Nephron progenitor cell (in vitro differentiated cells): ENCODE data around the gene AUP1.
"Not testable (repeated sequence)": the region's sequence is repeated elsewhere in the genome, so short reads cannot be mapped to it uniquely, and the experiment has no call there.

Experiments used
- DNase-seq: peaks from one replicate; pipeline ENCODE4 v3.0.0; 2021
- H3K27ac Mint-ChIP-seq: 2 replicates; pipeline ENCODE4 v1.8.0; 2021; ENCODE audit warnings: mild to moderate bottlenecking, moderate library complexity, mixed read lengths
- H3K27me3 Mint-ChIP-seq: 2 replicates; pipeline ENCODE4 v1.8.0; 2021; ENCODE audit warnings: mild to moderate bottlenecking, low read depth, mixed read lengths; ENCODE audit not compliant: poor library complexity
- H3K36me3 Mint-ChIP-seq: 2 replicates; pipeline ENCODE4 v1.8.0; 2021; ENCODE audit warnings: low read depth, mixed read lengths
- H3K4me1 Mint-ChIP-seq: 2 replicates; pipeline ENCODE4 v1.8.0; 2021; ENCODE audit warnings: mixed read lengths
- H3K4me3 Mint-ChIP-seq: 2 replicates; pipeline ENCODE4 v1.8.0; 2021; ENCODE audit warnings: mild to moderate bottlenecking, moderate library complexity, mixed read lengths
- H3K9me3 Mint-ChIP-seq: 2 replicates; pipeline ENCODE4 v1.8.0; 2021; ENCODE audit warnings: mild to moderate bottlenecking, moderate library complexity, mixed read lengths
- TF ChIP-seq, protein P1 (sequence below): fragments of 200-600 bp; sonication (generic); IDR thresholded peaks from 2 replicates; pipeline ENCODE4 v1.5.0; 2021; ENCODE audit warnings: antibody characterized with exemption

Gene AUP1

DNA sequence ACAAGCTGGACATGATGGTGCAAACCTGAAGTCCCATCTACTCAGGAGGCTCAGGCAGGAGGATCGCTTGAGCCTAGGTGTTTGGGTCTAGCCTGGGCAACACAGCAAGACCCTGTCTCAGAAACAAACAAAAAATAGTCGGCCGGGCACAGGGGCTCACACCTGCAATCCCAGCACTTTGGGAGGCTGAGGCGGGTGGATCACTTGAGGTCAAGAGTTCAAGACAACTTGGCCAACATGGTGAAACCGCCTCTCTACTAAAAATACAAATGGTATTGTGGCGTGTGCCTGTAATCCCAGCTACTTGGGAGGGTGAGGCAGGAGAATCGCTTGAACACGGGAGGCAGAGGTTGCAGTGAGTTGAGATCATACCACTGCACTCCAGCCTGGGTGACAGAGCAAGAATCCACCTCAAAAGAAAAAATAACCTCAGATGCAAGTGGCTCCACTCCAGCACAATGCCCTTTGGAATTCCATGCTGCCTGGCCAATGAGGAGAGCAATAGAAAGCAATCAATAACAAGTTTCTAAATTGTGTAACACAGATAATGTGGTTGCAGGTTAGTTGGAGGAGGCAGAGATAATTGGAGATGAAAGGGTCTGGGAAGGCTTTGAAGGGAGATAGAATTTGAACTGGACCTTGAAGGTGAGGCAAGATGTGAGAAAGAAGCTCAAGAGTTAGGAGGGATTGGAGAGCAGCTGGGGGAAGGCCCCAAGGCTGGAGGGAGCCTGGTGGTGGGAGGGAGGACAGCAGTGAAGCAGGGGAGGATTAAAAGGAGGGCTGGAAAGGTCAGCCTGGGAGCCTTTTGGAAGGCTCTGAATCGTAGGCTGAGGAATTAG is 40.6 kb downstream of the AUP1 start:
- DNase-seq: no peak
- H3K27ac Mint-ChIP-seq: no peak overlapping the region
- peaks cover 54% of the 10 kb centered on the region for H3K36me3 Mint-ChIP-seq
- H3K4me3 Mint-ChIP-seq: no peak overlapping the region
- no peaks in the 10 kb centered on the region for H3K4me1 Mint-ChIP-seq
- no peaks in the 10 kb centered on the region for H3K9me3 Mint-ChIP-seq
- TF ChIP-seq, protein P1, sequence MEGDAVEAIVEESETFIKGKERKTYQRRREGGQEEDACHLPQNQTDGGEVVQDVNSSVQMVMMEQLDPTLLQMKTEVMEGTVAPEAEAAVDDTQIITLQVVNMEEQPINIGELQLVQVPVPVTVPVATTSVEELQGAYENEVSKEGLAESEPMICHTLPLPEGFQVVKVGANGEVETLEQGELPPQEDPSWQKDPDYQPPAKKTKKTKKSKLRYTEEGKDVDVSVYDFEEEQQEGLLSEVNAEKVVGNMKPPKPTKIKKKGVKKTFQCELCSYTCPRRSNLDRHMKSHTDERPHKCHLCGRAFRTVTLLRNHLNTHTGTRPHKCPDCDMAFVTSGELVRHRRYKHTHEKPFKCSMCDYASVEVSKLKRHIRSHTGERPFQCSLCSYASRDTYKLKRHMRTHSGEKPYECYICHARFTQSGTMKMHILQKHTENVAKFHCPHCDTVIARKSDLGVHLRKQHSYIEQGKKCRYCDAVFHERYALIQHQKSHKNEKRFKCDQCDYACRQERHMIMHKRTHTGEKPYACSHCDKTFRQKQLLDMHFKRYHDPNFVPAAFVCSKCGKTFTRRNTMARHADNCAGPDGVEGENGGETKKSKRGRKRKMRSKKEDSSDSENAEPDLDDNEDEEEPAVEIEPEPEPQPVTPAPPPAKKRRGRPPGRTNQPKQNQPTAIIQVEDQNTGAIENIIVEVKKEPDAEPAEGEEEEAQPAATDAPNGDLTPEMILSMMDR: no peak
- no peaks in the 10 kb centered on the region for H3K27me3 Mint-ChIP-seq

DNA sequence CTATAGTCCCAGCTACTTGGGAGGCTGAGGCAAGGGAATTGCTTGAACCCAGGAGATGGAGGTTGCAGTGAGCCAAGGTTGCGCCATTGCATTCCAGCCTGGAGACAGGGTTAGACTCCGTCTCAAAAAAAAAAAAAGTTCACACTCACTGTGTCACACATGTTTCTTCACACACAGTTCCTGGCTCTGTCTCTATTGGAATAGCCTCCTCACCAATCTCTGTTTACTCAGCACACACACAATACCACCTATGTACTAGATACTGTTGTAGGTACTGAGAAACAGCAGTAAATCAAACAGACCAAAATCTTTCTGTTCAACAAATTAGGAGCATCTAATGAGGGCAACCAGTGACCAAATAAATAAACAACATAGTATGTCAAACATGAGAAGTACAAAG is 43.4 kb downstream of the AUP1 start:
- H3K36me3 Mint-ChIP-seq: peaks cover 35% of the 10 kb centered on the region
- no peak overlapping the region for H3K27ac Mint-ChIP-seq
- TF ChIP-seq, protein P1: no peak
- H3K9me3 Mint-ChIP-seq: no peaks in the 10 kb centered on the region
- no peak overlapping the region for H3K4me3 Mint-ChIP-seq
- peaks cover 2% of the 10 kb centered on the region for H3K27me3 Mint-ChIP-seq
- peaks cover 16% of the 10 kb centered on the region for H3K4me1 Mint-ChIP-seq
- no peak for DNase-seq

DNA sequence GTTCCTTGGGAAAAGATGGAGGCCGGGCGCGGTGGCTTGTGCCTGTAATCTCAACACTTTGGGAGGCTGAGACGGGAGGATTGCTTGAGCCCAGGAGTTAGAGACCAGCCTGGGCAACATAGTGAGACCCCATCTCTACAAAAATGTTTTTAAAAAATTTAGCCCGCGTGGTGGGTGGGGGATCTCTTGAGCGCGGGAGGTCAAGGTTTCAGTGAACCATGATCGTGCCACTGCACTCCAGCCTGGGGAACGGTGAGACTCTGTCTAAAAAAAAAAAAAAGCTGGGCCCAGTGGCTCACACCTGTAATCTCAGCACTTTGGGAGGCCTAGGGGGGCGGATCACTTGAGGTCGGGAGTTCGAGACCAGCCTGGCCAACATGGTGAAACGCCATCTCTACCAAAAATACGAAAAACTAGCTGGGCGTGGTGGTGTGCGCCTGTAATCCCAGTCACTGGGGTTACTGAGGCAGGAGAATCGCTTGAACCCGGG is 45.8 kb downstream of the AUP1 start:
- H3K9me3 Mint-ChIP-seq, DNase-seq, H3K27me3 Mint-ChIP-seq: not testable (repeated sequence)
- Mint-ChIP-seq H3K27ac (peak overlapping the region; percentile 68), H3K4me1 (peaks cover 34% of the 10 kb centered on the region), H3K36me3 (peaks cover 32% of the 10 kb centered on the region), H3K4me3 (peak overlapping the region; percentile 94)

DNA sequence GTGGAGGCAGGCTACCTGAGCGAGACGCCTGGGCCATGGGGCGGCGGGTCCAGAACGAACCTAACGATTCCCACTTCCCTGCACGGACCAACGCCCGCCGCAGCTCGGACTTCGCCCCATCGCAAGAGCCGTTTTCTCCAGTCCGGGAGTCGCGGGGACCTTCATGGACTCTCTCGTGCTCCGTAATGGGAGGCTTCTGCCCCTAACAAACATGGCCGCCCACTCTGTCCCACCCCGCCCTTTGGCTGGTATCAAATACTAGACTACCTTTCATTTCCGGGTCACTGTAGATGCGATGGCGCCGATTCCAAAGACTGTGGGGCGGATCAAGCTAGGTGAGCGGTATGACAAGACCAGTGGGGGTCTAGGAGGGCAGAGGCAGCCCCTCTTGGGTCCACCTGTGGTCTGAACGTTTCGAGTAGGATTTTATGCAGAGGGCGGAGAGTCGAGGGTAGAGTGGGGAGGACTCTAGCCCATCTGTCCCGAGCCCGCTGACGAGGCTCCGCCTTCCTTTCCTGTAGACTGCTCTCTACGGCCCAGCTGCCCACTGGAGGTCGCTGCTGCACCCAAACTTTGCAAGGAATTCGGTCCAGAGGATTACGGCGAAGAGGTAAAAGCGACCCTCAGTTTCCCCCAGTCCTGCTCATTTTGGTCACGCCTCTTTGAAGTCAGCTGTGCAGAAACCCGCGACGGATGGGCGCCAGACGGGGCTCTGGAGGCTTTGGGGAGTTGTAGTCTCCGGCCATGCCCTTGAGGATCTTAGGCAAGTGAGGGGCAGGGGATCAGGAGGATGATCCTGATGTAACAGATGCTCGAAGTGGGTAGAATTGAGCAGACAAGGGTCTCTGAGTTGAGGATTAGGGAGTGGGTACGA is 46.5 kb downstream of the AUP1 start, which contains the start of the genes CCDC142 and TTC31:
Gene CCDC142, minus strand, starts transcription at position 198 of the 874 bp plus-strand sequence. Its CDS starts 161 bp downstream, at position 37.
Gene TTC31, plus strand, starts transcription at position 281 of the 874 bp plus-strand sequence. Its CDS starts 15 bp downstream, at position 296.
- Mint-ChIP-seq H3K4me1 (peaks cover 34% of the 10 kb centered on the region), H3K4me3 (peak within 1 kb of the TSS; percentile 94), H3K27me3 (peaks cover 2% of the 10 kb centered on the region), H3K9me3 (no peaks in the 10 kb centered on the region), H3K36me3 (peaks cover 32% of the 10 kb centered on the region), H3K27ac (peak within 1 kb of the TSS; percentile 91)
- peak; percentile 92 for DNase-seq
- TF ChIP-seq, protein P1: peak; percentile 67

DNA sequence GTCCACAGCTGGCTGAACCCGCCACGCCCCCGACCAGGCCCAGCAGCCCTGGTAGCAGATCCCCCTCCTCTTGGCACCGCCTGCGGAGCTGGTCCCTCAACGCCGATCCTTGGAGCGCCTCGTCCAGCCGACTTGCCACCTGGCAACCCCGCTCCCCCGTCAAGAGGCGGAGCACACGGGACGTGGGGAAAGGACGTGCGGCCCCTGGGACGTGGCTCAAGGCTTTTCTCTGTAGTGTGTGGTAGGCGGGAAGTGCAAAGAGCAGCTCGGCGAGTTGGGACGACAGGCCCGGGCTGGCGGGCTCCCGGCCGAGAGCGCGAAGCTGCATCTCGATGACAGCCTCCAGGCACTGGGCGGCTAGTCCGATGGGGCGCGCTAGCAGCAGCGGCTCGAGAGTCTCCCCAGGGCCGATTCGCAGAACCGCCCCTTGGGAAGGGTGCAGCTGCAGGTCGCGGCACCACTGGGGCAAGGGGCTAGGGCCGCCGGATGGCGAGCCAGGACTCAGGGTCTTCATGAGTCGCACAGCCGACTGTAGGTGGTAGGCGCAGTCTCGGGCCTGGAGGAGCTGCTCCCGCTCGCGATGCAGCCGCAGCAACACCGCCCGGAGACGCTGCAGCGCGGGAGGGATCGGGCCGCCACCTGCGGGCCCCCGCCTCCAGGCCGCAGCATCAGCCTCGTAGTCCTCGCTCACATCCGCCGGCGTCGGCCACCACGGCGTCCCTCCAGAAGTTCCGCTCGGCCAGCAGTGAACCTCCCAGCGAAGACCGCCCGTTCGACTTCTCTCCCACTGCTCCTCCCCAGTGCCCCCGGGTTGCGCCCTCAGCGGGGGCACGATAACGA is 47.3 kb downstream of the AUP1 start:
- peaks cover 5% of the 10 kb centered on the region for H3K27me3 Mint-ChIP-seq
- peak overlapping the region; percentile 94 for H3K4me3 Mint-ChIP-seq
- no peaks in the 10 kb centered on the region for H3K9me3 Mint-ChIP-seq
- peaks cover 36% of the 10 kb centered on the region for H3K36me3 Mint-ChIP-seq
- DNase-seq: peak; percentile 68
- H3K4me1 Mint-ChIP-seq: peaks cover 34% of the 10 kb centered on the region
- TF ChIP-seq, protein P1: no peak
- H3K27ac Mint-ChIP-seq: peak overlapping the region; percentile 84
